ENCODE data around the gene WIPI1. TPM values are rescaled to one million over a fixed set of nuclear protein-coding genes. Genes with fewer than 3 reads are reported as not detected.

WIPI1 gene
- total RNA-seq, 1 donor from 2014 or later, result 39.0 TPM

GRCh38 chr17:68484458-68484857, 27.2 kb upstream of the WIPI1 start:
- Mint-ChIP-seq H3K4me3 (no peak overlapping the region), H3K36me3 (no peaks in the 10 kb centered on the region)

GRCh38 chr17:68482576-68483041, 25.3 kb upstream of the WIPI1 start:
- no peaks in the 10 kb centered on the region for H3K9me3 Mint-ChIP-seq
- no peak overlapping the region for H3K4me3 Mint-ChIP-seq
- no peak for DNase-seq (ENCODE audit: extremely low spot score, unreplicated experiment)
- no peaks in the 10 kb centered on the region for H3K4me1 Mint-ChIP-seq (ENCODE audit: unreplicated experiment)
- H3K27me3 Mint-ChIP-seq, result peaks cover 14% of the 10 kb centered on the region
- no peak for TF ChIP-seq CTCF (conservative IDR thresholded peaks at IDR 0.05)
- no peaks in the 10 kb centered on the region for H3K36me3 Mint-ChIP-seq
- H3K27ac Mint-ChIP-seq, result no peak overlapping the region

More at GRCh38 chr17:68484458-68484857, 27.2 kb upstream of the WIPI1 start:
- no peak for TF ChIP-seq CTCF (conservative IDR thresholded peaks at IDR 0.05)
- no peak overlapping the region for H3K27ac Mint-ChIP-seq
- H3K27me3 Mint-ChIP-seq, result peaks cover 14% of the 10 kb centered on the region
- no peaks in the 10 kb centered on the region for H3K4me1 Mint-ChIP-seq (ENCODE audit: unreplicated experiment)
- DNase-seq (ENCODE audit: extremely low spot score, unreplicated experiment), result no peak
- no peaks in the 10 kb centered on the region for H3K9me3 Mint-ChIP-seq

- no peak overlapping the region for H3K27ac Mint-ChIP-seq
- H3K9me3 Mint-ChIP-seq, result no peaks in the 10 kb centered on the region
- H3K27me3 Mint-ChIP-seq, result peaks cover 9% of the 10 kb centered on the region
- no peaks in the 10 kb centered on the region for H3K36me3 Mint-ChIP-seq
- no peak for TF ChIP-seq CTCF (conservative IDR thresholded peaks at IDR 0.05)
- H3K4me1 Mint-ChIP-seq (ENCODE audit: unreplicated experiment), result no peaks in the 10 kb centered on the region
- H3K4me3 Mint-ChIP-seq, result no peak overlapping the region
- no peak for DNase-seq (ENCODE audit: extremely low spot score, unreplicated experiment)
Measured at GRCh38 chr17:68480885-68481284, 23.6 kb upstream of the WIPI1 start.

- H3K27ac Mint-ChIP-seq, result no peak overlapping the region
- no peak for DNase-seq (ENCODE audit: extremely low spot score, unreplicated experiment)
- H3K9me3 Mint-ChIP-seq, result no peaks in the 10 kb centered on the region
- H3K27me3 Mint-ChIP-seq, result no peaks in the 10 kb centered on the region
- no peaks in the 10 kb centered on the region for H3K36me3 Mint-ChIP-seq
- TF ChIP-seq CTCF (conservative IDR thresholded peaks at IDR 0.05), result no peak
- peaks cover 15% of the 10 kb centered on the region for H3K4me1 Mint-ChIP-seq (ENCODE audit: unreplicated experiment)
- no peak overlapping the region for H3K4me3 Mint-ChIP-seq
Measured at GRCh38 chr17:68470961-68471360, 13.7 kb upstream of the WIPI1 start.

- no peak for TF ChIP-seq CTCF (conservative IDR thresholded peaks at IDR 0.05)
- no peak overlapping the region for H3K27ac Mint-ChIP-seq
- H3K9me3 Mint-ChIP-seq, result no peaks in the 10 kb centered on the region
- H3K27me3 Mint-ChIP-seq, result no peaks in the 10 kb centered on the region
- no peak overlapping the region for H3K4me3 Mint-ChIP-seq
- peaks cover 10% of the 10 kb centered on the region for H3K4me1 Mint-ChIP-seq (ENCODE audit: unreplicated experiment)
- H3K36me3 Mint-ChIP-seq, result no peaks in the 10 kb centered on the region
- DNase-seq (ENCODE audit: extremely low spot score, unreplicated experiment), result no peak
Measured at GRCh38 chr17:68468788-68469187, 11.5 kb upstream of the WIPI1 start.

- TF ChIP-seq CTCF (conservative IDR thresholded peaks at IDR 0.05), result no peak
- Mint-ChIP-seq H3K4me1 (ENCODE audit: unreplicated experiment) (peaks cover 10% of the 10 kb centered on the region), H3K27me3 (no peaks in the 10 kb centered on the region), H3K4me3 (no peak overlapping the region), H3K36me3 (no peaks in the 10 kb centered on the region), H3K9me3 (no peaks in the 10 kb centered on the region), H3K27ac (no peak overlapping the region)
- no peak for DNase-seq (ENCODE audit: extremely low spot score, unreplicated experiment)
Measured at GRCh38 chr17:68468334-68468733, 11.0 kb upstream of the WIPI1 start.

Measured in type B pancreatic cell (in vitro differentiated cells).